Skeletal muscle satellite cell (primary cell): ENCODE results near the gene PRR12.

Experiments
- H3K27me3 ChIP-seq: 2 replicates; pipeline ENCODE4 v1.7.0; 2013; ENCODE audit warnings: low read length; ENCODE audit not compliant: control insufficient read depth, insufficient read depth
- H3K36me3 ChIP-seq: 2 replicates; pipeline ENCODE4 v1.7.0; 2013; ENCODE audit warnings: mild to moderate bottlenecking, control low read depth, low read length; ENCODE audit not compliant: insufficient read depth
- H3K4me1 ChIP-seq: 2 replicates; pipeline ENCODE4 v1.7.0; 2013; ENCODE audit warnings: low read length; ENCODE audit not compliant: control insufficient read depth, insufficient read depth
- H3K4me2 ChIP-seq: 2 replicates; pipeline ENCODE4 v1.7.0; 2013; ENCODE audit warnings: mild to moderate bottlenecking, low read length
- H3K4me3 ChIP-seq: 2 replicates; pipeline ENCODE4 v1.7.0; 2013; ENCODE audit warnings: low read length
- H3K9ac ChIP-seq: 2 replicates; pipeline ENCODE4 v1.7.0; 2013; ENCODE audit warnings: mild to moderate bottlenecking, low read depth, low read length, moderate library complexity
- H3K9me3 ChIP-seq: replicated peaks from 2 replicates; pipeline ENCODE4 v1.7.0; 2013; ENCODE audit warnings: mild to moderate bottlenecking, control low read depth, low read length

The PRR12 gene

GRCh38 chr19:49555600-49556411 lies 35.2 kb upstream of the PRR12 start:
- Histone ChIP-seq H3K27me3 (no peaks in the 10 kb centered on the region), H3K36me3 (peaks cover 52% of the 10 kb centered on the region), H3K4me2 (no peak overlapping the region), H3K9me3 (no peaks in the 10 kb centered on the region), H3K9ac (no peak overlapping the region), H3K4me1 (peaks cover 29% of the 10 kb centered on the region), H3K4me3 (no peak overlapping the region)

DNA sequence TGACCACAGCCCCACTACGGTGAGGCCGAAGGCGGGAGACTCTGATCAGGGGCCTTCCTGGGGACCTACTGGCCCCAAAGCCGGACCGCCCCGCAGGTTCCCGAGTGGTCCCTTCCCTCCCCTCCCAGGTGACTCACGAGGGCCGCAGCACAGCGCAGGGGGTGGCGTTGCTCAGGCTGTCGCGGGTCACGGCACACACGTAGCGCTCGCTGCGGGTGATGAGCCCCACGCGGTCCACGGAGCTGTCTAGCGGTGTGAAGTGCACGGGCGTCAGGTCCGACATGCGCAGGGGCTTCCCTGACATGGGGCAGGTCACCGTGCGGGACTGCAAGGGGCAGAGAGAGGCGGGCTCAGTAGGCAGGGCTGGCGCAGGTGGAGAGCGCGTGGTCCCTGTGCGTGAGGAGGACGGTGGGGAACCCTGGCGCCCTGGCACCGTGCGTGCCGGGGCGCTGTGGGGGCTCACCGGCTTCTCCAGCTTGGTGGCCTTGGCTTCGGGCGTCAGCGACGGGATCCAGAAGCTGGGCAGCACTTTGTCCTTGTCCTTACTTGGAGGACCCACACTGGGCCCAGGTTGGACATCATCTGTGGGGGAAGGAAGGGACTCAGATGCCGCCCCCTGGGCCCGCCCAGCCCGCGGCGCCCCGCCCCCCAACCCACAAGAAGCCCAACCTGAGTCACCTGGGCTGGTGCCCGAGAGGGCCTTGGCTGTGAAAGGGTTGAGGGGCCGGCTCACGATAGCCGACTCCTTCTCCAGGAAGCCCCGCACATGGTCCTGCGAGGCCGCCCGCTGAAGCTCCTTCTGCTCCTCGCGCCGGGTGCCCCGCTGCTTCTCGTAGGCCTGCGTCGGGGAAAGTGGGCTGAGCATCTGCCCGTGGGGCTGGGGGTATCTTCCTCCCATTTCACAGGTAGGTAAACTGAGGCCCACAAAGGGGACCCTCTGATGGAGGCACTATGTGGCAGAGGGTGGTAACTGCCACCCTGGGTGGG lies 34.3 kb upstream of the PRR12 start:
- peaks cover 52% of the 10 kb centered on the region for H3K36me3 ChIP-seq
- no peak overlapping the region for H3K4me3 ChIP-seq
- no peak overlapping the region for H3K4me2 ChIP-seq
- H3K4me1 ChIP-seq: peaks cover 31% of the 10 kb centered on the region
- H3K27me3 ChIP-seq: no peaks in the 10 kb centered on the region
- no peak overlapping the region for H3K9ac ChIP-seq
- H3K9me3 ChIP-seq: no peaks in the 10 kb centered on the region

GRCh38 chr19:49557641-49558325 lies 33.2 kb upstream of the PRR12 start:
- Histone ChIP-seq H3K4me3 (no peak overlapping the region), H3K4me2 (no peak overlapping the region), H3K9ac (no peak overlapping the region), H3K27me3 (no peaks in the 10 kb centered on the region), H3K36me3 (peaks cover 52% of the 10 kb centered on the region), H3K4me1 (peaks cover 31% of the 10 kb centered on the region), H3K9me3 (no peaks in the 10 kb centered on the region)

GRCh38 chr19:49558591-49558990 lies 32.4 kb upstream of the PRR12 start:
- Histone ChIP-seq H3K27me3 (no peaks in the 10 kb centered on the region), H3K9ac (no peak overlapping the region), H3K9me3 (no peaks in the 10 kb centered on the region), H3K4me2 (no peak overlapping the region), H3K4me1 (peaks cover 28% of the 10 kb centered on the region), H3K4me3 (no peak overlapping the region), H3K36me3 (peaks cover 51% of the 10 kb centered on the region)

GRCh38 chr19:49559443-49559842 lies 31.5 kb upstream of the PRR12 start:
- Histone ChIP-seq H3K9ac (no peak overlapping the region), H3K4me2 (no peak overlapping the region), H3K9me3 (no peaks in the 10 kb centered on the region), H3K4me3 (no peak overlapping the region), H3K4me1 (peaks cover 20% of the 10 kb centered on the region), H3K27me3 (no peaks in the 10 kb centered on the region), H3K36me3 (peaks cover 49% of the 10 kb centered on the region)

- no peak overlapping the region for H3K9ac ChIP-seq
- H3K4me1 ChIP-seq: peaks cover 15% of the 10 kb centered on the region
- H3K4me3 ChIP-seq: no peak overlapping the region
- no peaks in the 10 kb centered on the region for H3K27me3 ChIP-seq
- H3K9me3 ChIP-seq: no peaks in the 10 kb centered on the region
- peaks cover 47% of the 10 kb centered on the region for H3K36me3 ChIP-seq
- peak overlapping the region; percentile 30 for H3K4me2 ChIP-seq
Observed at GRCh38 chr19:49559928-49560327, 31.1 kb upstream of the PRR12 start.

DNA sequence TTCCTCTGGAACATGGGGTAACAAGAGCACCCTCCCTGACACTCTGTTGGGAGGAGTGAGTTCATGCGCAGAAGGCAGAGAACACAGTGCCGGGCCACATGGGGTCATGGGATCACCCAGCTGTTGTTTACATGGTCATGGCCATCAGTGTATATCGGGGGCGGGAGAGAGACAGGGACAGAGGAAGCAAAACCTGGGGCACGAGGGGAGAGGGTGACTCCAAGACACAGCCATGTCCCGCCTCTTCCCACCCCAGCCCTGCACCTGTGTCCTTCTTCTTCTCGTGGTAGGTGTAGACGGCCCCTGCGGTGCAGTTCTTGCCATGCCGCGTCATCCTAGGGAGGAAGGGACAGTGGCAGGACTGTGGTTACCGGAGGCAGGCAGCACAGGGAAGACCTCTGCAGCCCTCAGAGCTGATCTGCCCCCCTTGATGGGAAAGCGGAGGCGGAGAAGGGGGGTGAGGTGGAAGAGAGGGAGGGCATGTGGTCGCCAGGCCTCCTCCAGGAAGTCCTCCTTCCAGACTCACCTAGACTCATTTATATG lies 30.6 kb upstream of the PRR12 start:
- H3K36me3 ChIP-seq: peaks cover 43% of the 10 kb centered on the region
- H3K4me2 ChIP-seq: peak overlapping the region; percentile 30
- H3K4me1 ChIP-seq: peaks cover 13% of the 10 kb centered on the region
- no peaks in the 10 kb centered on the region for H3K9me3 ChIP-seq
- H3K27me3 ChIP-seq: no peaks in the 10 kb centered on the region
- no peak overlapping the region for H3K9ac ChIP-seq
- no peak overlapping the region for H3K4me3 ChIP-seq

GRCh38 chr19:49564616-49565045 lies 26.4 kb upstream of the PRR12 start:
- no peak overlapping the region for H3K4me2 ChIP-seq
- no peak overlapping the region for H3K9ac ChIP-seq
- peaks cover 20% of the 10 kb centered on the region for H3K4me1 ChIP-seq
- no peaks in the 10 kb centered on the region for H3K9me3 ChIP-seq
- H3K36me3 ChIP-seq: peaks cover 8% of the 10 kb centered on the region
- H3K27me3 ChIP-seq: no peaks in the 10 kb centered on the region
- H3K4me3 ChIP-seq: no peak overlapping the region

DNA sequence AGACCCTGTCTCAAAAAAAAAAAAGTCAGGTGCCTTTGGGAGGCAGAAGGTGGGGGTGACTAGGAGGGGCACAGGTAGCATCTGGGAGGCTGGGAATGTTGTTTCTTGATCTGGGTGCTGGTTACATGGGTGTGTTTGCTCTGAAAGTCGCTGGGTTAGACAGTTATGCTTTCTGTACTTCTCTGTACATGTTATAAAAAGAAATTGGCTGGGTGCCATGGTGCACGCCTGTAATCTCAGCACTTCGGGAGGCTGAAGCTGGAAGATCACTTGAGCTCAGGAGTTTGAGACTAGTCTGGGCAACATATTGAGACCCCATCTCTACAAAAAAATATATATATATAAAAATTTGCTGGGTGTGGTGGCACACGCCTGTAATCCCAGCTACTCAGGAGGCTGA lies 25.7 kb upstream of the PRR12 start:
- H3K4me1 ChIP-seq: peaks cover 14% of the 10 kb centered on the region
- H3K9ac ChIP-seq: no peak overlapping the region
- H3K27me3 ChIP-seq: no peaks in the 10 kb centered on the region
- H3K4me3 ChIP-seq: no peak overlapping the region
- no peak overlapping the region for H3K4me2 ChIP-seq
- peaks cover 2% of the 10 kb centered on the region for H3K36me3 ChIP-seq
- H3K9me3 ChIP-seq: no peaks in the 10 kb centered on the region

DNA sequence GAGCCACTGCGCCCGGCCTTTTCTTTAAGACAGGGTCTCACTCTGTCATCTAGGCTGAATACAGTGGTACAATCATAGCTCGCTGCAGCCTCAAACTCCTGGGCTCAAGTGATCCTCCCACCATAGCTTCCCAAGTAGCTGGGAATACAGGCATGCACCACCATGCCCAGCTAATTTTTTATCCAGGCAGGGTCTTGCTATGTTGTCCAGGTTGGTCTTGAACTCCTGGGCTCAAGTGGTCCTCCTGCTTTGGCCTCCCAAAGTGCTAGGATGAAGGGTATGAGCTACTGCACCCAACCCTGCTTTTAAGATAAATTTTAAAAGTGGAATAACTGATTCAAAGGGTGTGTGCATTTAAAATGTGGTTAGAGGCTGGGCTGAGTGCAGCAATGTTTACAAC lies 24.7 kb upstream of the PRR12 start:
- H3K4me3 ChIP-seq: no peak overlapping the region
- no peaks in the 10 kb centered on the region for H3K9me3 ChIP-seq
- no peaks in the 10 kb centered on the region for H3K27me3 ChIP-seq
- peaks cover 15% of the 10 kb centered on the region for H3K4me1 ChIP-seq
- H3K36me3 ChIP-seq: no peaks in the 10 kb centered on the region
- H3K4me2 ChIP-seq: no peak overlapping the region
- no peak overlapping the region for H3K9ac ChIP-seq
